Activated CD8-positive, alpha-beta memory T cell treated with anti-CD3 and anti-CD28 coated beads, Interleukin-2, amount 50 U/mL, for 48 hours (primary cell): ENCODE measurements around the gene CCDC91.
"Not testable (repeated sequence)": the region's sequence is repeated elsewhere in the genome, so short reads cannot be mapped to it uniquely, and the experiment has no call there.

ENCODE experiments used
- DNase-seq: peaks from one replicate; pipeline ENCODE4 v3.0.0-alpha.2; 2020

CCDC91 gene

DNA sequence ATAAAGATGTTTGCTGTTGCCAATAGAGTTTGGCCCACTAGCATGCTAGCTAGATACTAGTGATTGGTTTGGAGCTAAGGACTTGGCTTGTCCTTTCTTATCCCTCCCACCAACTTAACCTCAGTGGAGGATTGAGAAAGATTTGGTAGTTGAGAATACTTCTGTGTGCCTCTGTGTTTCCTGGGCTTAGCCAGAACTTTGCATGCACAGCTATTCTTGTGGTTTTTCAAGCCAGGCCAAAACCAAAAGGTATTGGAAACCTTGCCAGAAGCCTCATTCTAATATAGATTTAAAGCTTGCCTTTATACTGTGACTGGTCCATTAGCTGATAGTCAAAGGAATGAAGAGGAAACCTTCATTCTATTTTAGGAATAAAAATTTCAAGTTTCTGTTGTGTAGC is 188.5 kb downstream of the CCDC91 start:
- no peak for DNase-seq

DNA sequence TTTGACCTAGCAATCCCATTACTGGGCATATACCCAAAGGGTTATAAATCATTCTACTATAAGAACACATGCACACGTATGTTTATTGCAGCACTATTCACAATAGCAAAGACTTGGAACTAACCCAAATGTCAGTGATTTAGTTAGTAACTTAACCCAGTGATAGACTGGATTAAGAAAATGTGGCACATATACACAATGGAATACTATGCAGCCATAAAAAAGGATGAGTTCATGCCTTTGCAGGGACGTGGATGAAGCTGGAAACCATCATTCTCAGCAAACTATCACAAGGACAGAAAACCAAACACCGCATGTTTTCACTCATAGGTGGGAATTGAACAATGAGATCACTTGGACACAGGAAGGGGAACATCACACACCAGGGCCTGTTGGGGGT is 189.5 kb downstream of the CCDC91 start:
- DNase-seq = not testable (repeated sequence)

DNA sequence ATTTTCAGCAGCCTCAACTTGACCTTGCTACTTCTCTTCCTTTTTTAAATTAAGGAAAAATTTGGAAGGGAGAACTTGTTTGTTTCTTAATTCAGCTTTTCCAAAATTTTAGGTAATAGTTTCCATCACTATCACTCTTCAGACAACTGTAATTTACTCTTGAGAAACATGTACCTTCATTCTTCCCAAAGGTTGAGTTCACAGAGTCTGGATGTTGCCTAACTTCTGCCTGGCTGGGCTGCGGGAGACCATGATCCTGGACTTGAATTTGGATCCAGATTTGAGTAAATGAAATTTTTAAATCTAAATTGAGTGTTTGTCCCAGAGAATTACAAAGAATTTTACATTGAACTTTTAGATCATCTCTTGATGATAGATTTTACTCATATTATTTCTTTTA is 193.1 kb downstream of the CCDC91 start:
- no peak for DNase-seq

DNA sequence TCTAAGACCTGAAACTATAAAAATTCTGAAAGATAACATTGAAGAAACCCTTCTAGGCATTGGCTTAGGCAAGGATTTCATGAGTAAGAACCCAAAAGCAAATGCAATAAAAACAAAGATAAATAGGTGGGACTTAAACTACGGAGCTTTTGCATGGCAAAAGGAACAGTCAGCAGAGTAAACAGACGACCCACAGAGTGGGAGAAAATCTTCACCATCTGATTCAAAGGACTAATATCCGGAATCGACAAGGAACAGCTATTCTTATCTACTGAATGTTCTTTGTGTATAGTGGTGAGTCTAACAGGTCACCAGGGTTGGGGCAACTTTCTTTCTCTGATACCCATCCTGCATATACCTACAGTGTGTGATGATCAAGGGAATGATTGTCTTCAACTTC is 198.6 kb downstream of the CCDC91 start:
- DNase-seq = no peak

DNA sequence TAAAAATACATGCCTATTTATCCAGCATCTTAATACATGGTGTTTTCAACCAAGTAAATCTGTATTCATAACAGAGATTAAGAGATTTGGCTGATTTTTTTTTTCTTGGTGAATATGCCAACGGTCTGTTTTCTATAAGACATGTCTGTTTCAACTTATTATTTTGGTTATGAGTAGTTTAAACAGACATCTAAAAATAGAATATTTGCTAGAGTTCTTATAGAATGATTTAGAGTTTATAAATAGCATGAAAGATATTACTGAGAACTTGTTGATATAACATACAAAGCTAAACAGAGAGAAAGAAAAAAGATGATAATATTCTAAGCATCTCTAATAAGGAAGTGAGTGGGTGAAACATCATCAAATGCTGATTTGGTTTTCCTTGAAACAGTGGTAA is 199.9 kb downstream of the CCDC91 start:
- no peak for DNase-seq

DNA sequence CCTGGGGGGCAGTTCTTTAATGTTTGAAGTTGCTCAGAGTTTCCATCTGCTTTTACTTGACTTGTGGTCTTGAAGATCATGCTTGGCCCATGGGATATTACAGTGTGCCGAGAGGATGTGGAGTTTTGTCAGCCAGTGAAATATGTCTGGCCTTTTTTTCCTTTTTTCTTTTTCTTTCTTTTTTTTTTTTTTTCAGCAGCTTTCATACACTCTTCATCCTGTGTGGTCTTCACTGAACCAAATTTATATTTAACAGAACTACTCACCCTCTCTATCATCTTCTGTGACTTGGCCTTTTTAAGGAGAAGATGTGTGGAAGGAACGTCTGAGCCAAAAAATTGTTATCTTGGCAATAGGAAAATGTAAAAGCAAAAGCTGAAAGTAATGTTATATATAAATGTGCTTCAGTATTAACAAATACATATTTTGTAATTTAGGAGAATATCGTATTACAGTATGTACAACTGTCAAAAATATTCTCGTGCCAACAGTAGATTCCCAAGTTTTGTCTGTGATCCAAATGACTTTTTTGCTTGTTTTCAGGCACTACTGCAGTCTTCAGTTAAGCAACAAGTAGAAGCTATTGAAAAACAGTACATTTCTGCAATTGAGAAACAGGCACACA is 200.6 kb downstream of the CCDC91 start:
- no peak for DNase-seq

DNA sequence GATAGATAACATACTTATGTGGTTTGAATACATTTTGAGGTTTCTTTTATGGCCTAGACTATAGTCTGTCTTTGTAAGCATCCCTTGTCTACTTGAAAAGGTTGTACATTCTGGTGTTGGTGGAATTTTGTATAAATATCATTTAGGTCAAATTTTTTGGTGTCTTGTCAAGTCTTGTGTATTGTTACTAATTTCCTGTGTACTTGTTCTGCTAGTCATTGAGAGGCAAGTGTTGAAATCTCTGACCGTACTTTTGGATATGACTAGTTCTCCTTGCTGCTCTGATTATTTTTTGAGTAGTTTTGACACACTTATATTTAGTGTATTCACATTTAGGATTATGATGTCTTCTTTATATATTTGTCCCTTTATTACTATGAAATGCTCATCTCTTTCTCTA is 219.6 kb downstream of the CCDC91 start:
- no peak for DNase-seq

DNA sequence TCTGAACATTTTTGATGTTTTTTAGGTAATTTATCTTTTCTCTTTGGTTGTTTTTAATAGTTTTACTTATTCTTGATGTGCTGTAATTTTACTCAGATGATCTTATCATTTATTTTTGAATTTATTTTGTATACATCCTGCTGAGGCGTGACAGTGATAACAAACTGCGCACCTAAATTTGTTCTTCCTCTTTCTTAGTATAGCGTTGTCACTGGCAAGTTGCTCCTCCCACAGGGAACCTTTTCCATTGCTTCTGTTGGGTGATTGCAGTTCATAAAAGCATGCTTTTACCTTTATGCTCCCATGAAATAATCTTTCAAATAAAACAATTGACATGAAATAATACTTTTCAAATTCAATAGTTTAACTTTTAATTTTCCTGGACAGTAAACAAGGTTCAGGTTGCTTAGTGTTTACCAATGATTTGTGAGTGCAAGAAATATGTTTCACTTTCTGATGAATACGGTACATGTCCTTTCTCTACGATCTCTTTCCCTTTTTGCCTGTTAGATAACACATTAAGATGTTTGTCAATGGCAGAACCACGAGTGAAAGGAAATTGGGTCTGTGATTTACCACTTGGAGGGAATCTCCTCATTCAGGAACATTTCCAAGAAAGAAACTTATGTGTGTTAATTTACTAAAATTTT is 223.3 kb downstream of the CCDC91 start:
- DNase-seq = no peak

DNA sequence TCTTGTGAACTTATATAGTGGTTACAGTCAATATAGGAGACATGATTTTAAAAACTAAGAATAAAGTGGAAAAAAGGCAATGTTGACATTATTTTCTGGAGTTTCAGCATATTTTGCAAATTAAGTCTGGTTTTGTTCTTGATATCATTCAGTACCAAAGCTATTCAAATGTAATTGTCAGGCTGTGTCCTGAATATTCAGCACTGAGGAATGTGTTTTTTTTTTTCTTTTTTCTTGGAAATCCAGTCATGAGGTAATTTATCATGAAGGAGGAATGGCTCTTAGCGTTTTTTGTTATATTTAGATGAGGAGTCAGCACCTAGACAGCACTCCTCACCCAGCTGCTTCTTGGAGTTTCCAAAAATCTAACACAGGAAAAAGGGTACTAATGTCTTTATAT is 225.5 kb downstream of the CCDC91 start:
- DNase-seq = no peak

DNA sequence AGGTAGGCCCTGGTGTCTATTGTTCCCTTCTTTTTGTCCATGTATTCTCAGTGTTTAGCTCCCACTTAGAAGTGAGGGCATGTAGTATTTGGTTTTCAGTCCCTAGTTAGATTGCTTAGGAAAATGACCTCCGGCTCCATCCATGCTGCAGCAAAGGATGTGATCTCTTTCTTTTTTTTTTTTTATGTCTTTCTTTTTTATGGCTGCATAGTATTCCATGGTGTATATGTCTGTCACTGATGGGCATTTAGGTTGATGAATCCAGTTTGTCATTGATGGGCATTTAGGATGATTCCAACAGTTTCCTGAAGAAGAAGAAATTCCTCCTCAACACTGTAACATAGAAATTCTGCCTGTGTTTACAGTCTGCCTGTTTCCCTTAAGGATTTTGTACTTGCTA is 231.1 kb downstream of the CCDC91 start:
- no peak for DNase-seq

DNA sequence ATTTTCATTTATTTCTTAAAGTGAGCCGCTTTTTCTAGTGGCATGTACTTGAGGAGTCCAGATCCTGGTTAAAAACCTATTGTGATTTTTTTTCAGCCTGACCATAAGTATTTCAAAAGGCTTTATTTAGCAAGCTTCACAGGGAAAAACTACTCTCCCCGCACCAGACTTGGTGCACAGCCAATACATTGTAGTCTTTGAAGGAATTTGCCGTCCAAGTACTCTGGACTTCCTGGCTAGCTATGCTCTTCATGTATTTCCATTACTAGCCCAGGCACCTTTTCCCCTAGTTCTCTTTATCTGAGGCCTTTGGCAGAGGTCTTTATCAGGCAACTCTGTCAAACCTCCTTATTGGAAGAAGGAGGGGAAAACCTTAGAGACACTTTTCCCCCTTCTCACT is 234.7 kb downstream of the CCDC91 start:
- no peak for DNase-seq

DNA sequence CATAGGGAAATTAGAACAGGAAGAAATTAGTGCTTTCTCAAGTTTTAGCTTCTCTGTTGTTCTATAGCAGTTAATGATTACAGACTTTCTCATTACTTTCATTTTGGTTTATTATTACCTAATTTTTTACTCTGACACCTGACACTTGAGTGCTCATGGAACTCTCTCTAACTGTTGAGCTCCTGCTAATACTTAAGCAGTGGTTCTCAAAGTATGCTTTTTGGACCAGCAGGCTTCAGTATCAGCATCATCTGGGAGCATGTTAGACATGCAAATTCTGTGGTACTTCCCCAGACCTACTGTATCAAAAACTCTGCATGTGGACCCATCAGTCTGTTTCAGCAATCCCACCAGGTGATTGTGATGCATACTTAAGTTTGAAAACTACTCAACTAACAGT is 235.3 kb downstream of the CCDC91 start:
- DNase-seq = no peak

DNA sequence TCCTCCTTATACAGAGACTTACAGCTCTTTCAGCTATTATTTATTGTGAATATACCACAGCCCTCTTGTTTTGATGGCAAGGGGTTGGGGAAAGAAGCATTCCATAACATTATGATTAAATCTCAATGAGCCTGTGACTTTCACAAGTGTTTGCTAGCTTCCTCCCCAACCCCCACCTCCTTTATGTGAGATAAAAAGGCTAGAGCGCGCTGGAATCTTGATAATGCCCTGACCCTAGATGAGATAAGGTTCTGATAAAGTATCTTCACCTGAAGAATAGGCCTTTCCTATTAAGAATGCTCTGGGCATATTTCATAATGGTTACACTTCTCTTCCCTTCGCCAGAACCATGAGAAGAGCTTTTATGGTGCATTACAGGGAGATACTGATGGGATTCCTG is 236.8 kb downstream of the CCDC91 start:
- no peak for DNase-seq

DNA sequence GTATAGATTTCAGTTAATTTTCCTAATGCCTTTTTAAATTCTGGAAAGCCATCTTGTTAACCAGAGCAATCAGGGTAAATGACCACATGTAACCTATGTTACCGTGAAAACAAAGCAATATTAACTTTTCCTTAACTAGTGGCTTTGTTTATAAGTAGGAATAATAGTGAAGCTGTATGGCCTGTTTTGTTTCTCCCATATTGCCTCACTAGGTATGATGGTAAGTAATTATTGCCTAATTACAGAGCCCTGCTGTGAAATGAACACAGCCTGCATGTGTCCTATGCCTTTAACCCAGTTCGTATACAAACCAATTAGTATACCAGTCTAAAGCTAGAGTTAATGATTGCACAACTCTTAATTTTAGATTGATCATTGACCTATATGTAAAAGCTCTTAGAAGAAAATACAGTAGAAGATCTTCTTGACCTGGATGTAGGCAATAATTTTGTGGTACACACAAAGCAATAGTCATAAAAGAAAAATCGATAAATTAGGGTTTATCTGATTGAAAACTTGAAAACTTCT is 249.9 kb downstream of the CCDC91 start:
- no peak for DNase-seq

DNA sequence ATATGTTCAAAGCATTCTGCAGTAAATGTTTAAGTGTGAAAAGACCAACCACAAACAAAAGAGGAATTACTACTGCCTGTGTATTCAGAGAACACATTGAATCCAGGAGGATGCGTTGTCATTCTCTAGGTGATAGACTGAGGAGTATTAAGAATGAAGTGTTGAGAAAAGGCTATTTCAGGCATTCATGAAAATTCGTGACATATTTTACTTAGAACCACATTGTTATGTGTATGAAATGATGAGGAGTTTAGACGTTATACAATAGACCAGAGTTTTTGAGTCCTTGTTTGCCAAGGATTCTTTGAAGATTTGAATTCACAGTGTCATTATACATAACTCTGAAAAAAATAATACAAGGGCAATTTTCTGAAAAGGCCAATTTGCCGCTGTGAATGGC is 251.8 kb downstream of the CCDC91 start:
- DNase-seq = no peak

DNA sequence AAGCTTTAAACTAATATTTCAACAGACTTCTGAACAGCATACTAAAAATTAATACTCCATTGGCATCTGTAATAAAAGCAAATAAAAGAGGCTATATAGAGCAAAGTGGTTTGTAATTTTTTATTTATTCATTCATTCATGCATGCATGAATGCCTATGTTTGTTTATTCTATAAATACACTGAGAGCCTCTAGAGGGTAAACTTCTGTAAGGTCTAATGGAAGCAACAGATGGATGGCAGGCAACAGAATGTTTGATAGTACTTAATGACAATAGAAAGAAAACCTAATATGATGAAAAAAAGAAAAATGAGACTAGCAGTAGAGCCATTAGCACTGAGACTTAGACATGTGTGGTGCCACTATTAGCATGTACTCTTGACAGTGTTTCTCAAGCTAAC is 253.1 kb downstream of the CCDC91 start:
- no peak for DNase-seq

DNA sequence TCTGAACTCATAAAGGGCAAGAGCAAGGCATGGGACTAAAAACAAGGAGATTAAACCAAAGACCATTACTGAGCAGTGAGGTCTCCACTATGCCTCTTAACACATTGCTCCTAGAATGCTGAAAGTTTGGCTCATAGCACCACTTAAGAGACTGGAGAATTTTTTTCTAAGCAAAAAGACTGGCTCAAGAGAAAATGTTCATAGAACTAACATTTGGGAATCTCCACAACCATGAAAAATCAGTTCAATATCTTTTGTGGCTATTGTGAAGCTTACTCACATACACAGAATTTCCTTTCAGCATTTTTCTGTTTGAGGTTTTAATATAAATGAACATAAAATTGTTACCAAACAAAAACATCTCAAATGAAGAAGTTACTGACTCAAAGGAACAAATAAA is 255.8 kb downstream of the CCDC91 start:
- no peak for DNase-seq

DNA sequence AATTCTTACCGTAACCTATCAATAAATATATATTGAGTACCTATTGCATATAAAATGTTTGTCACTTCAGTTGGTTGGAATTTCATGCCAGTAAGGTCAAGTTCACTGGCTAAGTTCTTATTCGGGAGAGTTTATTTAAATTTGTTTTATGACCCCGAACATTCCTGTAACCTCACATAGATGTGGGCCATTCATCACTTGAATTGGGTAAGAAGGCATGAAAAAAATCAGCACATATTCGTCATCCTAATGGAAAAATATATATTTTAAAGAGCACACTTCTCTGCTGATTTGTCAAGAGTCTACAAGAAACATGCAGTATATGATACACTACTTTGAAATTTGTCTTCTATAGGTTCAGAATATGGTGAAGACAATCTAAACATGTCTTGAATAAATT is 263.4 kb downstream of the CCDC91 start:
- no peak for DNase-seq

DNA sequence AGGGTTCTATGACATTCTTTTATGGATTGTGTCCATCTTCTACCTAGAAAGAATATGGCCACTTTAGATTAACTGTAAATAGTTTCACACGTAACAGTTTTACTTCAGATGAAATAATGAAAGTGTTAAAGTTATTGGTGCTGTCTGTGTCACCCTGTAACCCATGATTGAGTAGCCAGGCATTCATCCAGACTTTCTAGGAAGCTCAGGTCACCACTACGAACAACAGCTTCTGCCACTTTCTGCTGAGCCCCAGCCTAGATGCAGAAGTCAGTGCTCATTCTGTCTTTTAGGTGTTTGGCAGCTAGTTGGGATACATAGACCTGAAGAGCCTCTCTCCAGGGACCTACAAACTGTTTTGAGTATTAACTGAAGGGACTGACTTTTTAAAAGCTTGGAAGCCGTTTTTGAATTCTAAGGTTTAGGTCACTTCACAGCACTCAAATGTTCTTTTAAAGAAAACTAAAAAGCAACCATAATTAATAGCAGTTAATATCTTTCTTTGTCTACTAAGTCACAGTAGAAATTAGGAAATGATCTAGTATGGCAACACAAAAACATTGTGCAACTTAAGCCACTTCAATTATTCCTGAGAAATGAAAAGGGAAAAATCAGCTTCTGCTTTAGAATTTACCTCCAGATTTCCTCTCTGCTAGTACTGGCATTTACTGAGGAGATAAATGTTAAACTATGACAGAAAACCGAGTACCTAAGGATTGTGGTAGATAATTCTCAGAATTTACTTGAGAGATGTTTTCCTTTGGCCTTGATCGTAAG is 266.9 kb downstream of the CCDC91 start:
- no peak for DNase-seq

DNA sequence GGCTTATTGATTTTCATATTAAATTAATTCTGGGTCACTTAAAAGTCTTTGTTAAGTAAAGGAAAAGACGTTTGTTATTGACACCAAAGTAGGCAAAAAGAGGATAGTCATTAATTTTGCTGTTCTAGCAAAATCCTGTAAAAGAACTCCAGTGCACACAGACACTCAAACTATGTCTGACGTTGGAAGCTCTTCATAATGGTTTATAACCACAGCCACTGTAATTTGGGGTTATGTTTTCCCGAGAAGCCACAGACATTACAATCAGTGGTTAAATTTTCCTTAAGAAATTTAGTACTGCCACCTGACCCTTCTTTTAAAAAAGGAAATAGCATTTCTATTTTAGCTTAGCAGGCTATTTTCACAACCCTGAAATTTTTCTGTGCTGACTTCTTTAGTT is 267.5 kb downstream of the CCDC91 start:
- no peak for DNase-seq

DNA sequence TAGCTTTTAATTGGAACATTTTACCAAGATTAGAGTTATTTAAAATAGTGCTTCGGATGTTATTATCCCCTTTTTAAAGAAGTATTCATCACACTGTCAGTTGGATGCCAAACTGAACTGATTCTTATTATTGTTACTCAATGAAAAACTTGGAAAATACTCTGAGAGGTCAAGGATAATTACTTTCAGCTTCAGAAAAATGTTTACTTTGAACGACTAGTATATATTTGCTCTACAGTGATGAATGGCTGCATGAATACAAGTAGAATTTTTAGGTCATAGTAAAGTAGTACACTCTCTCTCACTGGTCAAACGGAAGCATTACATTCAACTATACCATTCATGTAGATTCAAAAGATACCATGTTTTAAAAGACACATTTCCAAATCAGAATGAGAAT is 269.2 kb downstream of the CCDC91 start:
- no peak for DNase-seq

DNA sequence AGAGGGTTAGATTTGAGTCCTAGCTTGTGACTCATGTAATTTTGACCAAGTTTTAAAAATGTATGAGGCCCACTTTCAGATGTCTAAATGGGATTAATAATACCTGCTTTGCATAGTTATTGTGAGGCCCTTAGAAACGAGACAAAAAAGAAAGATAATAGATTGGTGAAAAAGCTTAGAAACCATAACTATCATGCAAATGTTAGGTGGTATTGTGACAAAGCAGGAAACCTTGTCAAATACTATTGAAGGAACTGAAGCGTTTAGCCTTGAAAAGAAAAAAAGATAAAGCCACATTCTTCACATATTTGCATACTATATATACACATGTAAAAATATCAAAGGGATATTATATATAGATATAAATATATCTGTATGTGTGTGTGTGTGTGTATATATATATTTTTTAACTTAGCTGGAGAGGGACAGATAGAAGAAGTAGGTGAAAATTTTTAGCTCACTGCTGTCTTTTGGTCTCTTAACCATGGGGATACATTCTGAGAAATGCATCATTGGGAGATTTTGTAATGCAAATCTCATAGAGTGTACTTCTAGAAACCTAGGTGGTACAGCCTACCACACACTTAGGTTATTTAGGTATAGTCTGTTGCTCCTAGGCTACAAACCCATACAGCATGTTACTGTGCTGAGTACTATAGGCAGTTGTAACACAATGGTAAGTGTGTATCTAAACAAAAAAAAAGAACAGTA is 270.3 kb downstream of the CCDC91 start:
- no peak for DNase-seq

DNA sequence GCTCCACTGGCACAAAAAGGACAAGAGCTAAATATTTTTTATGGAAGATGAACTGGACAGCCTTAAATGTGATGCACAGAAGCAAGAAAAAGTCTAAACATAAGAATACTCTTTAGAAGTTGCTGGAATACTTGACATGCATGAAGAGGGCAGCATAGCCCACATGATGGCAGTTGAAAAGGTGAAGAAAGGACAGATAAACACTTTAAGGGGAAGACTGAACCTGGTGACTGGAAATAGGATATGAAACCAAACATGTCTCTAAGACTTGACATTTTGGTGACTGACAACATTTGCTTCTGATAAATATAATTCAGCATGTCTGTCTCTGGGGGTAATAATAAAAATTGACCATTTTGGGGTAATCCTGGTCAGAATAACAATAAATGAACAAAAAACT is 273.1 kb downstream of the CCDC91 start:
- DNase-seq = no peak

DNA sequence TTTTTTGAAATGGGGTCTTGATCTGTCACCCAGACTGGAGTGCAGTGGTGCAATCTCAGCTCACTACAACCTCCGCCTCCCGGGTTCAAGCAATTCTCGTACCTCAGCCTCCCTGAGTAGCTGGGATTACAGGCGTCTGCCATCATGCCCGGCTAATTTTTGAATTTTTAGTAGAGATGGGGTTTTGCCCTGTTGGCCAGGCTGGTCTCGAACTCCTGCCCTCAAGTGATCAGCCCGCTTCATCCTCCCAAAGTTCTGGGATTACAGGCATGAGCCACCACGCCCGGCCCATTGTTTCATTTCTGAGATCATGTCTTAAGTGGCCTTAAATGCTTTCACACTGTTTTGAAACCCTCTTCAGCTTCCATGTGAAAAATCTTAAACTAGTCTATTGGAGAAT is 281.5 kb downstream of the CCDC91 start:
- not testable (repeated sequence) for DNase-seq
